GM21526 (cell line): Measurements from ENCODE around the gene AKT2.

ENCODE experiments used
- ATAC-seq: cut with Tn5 transposase; IDR thresholded peaks from one replicate; pipeline ENCODE4 v1.9.1; 2021; ENCODE audit warnings: moderate library complexity; ENCODE audit not compliant: unreplicated experiment, low FRiP score

AKT2 gene

DNA sequence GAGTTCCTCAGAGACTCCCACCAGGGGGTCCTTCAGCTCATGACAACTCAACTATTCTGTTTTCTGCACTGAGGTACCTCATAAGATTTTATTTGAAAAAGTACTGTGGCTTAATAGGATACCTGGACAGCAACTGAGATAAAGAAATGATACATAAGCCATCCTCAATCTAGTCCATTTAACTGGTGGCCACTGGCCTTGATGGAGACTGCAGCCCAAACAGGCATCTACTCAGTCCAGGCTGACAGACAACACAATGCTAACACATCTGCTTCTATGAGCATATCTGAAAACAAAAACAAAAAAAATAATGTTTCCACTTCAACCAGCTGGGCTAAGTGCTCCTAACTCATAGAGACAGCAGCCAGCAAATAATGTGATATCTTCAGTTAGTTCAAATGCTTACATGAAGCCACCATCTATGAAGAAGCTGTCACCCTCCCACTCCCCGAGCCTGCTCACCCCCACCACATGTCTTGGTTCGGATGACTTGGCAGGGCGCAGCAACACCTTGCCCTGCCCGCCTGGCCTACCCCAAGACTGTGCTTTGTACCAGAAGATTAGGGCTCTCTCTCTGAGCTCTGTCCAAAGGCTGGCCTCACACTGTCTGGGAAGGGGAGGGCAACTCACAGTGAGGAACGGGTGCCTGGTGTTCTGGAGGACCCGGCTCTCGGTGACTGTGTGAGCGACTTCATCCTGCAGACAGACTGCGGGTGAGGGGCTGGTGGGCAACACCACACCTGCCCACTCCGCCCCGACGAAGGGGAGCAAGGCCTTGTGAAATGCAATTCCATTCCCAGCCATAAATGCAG lies 45.5 kb downstream of the AKT2 start:
- ATAC-seq, result no peak

DNA sequence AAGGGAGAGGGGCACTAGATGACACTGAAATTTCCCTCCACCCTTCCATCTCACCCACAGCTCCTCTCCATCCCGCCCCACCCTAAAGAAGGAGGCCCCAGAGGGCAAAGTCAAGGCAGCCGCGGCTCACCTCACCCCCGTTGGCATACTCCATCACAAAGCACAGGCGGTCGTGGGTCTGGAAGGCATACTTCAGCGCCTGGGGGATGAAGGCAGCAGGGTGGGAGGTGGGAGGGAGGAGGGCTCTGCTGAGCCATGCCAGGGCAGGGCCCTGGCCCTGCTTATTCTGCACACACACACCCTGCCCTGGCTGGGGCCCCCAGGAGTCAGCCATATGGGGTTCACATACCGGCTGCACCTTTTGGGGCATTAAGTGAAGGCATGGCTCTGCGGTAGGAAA lies 46.4 kb downstream of the AKT2 start:
- ATAC-seq, result no peak

DNA sequence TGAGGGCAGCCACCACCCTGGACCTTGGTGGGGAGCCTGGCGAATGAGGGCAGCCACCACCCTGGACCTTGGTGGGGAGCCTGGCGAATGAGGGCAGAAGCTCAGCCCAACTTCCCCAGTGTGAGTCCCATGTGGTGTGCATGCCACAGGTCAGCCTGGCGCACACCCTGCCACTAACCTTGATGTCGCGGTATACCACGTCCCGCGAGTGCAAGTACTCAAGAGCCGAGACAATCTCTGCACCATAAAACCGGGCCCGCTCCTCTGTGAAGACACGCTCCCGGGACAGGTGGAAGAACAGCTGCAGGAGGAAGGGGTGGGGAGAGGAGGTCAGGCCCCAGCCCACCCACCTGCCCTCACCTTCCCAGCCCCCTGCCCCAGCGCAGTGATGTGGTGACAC lies 47.4 kb downstream of the AKT2 start:
- ATAC-seq, result no peak

DNA sequence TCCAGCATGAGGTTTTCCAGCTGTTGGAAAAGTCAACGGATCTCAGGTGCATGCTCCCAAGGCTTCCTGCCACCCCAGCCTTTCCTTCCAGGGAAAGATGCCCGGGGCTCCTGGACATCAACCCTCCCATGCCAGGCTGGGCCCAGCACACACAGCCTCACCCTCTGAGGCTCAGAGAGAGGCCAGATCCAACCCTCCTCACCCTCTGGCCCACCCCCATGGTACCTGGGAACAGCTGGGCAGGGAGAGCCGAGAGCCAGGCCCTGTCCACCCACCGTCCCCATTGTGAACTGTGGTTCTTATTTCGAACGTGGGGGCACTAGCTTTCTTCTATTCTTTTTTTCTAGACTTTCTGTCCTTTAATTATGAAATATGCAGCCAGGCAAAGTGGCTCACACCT lies 48.8 kb downstream of the AKT2 start:
- ATAC-seq, result no peak

DNA sequence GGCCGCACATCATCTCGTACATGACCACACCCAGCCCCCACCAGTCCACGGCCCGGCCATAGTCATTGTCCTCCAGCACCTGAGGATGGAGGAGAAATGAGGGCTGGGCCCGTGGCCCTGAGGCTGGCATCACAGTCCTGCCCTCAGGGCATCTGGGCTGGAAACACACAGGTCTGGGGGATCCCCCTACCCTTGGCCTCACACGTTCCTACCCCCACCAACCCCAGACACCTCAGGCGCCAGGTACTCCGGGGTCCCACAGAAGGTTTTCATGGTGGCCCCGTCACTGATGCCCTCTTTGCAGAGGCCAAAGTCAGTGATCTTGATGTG lies 49.2 kb downstream of the AKT2 start:
- no peak for ATAC-seq

DNA sequence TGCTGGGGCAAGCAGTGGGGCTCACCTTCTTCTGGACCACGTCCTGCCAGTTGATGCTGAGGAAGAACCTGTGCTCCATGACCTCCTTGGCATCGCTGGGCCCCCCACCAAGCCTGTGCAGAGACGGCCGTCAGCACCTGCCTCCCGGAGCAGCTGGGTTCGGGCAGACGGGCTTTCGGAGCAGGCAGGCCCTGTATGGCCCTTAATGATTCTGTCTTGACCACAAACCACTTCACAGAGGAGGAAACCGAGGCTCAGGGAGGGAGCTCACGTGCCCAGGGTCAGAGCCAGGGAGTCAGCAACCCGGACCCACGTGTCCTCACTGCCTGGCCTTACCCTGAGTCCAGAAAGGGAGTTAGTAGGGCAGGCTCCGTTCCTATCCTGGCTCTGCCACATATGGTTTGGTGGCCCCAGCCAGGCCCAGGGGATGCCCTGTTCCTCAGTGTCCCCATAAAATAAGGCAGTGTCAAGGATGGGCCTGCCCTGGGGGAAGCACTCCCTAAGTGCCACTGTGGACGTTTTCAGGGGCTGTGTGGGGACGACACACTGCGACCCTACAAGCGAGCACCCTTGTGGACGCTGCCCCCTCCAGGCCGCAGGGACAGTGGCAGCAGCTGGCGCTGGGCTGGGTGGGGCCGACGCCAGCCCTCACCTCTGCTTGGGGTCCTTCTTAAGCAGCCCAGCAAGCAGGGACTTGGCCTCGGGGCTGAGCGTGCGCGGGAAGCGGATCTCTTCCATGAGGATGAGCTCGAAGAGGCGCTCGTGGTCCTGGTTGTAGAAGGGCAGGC lies 49.7 kb downstream of the AKT2 start:
- ATAC-seq, result no peak

DNA sequence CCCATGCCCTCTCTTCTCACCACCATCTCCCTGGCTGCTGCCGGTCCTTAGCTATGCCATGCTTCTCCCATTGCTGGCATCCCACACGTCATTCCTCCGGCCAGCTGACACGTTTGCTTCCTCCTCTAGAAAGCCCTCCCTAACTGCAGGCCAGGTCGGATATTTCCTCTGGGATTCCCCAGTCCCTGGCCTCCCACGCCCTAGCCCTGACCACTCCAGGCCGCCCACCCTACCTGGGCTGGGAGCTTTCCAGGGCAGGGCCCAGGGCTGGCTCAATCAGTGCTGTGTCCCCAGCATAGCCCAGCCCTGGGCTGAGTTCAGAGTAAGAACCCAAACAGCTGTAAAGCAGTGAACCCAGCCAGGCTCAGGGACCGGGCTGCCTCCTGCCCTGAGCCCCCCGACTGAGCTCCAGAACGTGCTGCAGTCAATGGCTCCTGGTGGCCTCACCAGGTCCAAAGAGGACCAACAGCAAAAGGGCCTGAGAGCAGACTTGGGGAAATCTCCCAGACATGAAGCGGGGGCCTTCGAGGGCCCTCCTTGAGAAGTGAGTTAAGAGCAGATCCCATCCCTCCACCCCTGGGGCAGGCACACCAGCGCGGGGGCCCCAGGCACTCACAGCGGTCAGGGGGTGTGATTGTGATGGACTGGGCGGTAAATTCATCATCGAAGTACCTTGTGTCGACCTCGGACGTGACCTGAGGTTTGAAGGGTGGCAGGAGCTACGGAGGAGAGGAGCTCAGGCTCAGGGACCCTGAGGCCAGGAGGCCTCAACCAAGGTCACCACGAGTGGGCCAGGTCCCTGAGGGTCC lies 50.5 kb downstream of the AKT2 start:
- ATAC-seq, result no peak

DNA sequence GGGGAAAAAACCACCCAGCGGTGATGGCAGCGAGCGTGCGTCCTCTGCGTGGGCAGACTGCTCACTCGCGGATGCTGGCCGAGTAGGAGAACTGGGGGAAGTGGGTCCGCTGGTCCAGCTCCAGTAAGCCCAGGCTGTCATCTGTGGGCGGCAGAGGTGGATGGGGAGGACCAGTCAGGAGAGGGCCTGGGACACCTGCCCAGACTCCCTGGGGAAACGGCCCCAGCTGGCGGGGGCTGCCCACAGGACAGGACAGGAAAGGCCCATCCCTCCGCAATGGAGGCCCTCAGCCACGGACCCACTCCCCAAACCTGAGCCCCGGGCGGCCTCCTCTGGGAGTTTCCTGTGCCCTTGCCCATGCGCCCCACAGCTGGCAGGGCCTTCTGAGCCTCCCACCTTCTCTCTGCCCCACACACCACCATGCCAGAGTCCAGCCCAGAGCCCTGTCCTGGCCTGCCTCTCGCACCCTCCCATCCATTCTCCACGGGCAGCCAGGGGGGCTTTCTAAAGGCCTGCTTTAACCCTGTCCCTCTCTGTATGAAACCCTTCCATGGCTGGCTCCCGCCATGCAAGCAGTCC lies 51.2 kb downstream of the AKT2 start:
- ATAC-seq, result no peak

DNA sequence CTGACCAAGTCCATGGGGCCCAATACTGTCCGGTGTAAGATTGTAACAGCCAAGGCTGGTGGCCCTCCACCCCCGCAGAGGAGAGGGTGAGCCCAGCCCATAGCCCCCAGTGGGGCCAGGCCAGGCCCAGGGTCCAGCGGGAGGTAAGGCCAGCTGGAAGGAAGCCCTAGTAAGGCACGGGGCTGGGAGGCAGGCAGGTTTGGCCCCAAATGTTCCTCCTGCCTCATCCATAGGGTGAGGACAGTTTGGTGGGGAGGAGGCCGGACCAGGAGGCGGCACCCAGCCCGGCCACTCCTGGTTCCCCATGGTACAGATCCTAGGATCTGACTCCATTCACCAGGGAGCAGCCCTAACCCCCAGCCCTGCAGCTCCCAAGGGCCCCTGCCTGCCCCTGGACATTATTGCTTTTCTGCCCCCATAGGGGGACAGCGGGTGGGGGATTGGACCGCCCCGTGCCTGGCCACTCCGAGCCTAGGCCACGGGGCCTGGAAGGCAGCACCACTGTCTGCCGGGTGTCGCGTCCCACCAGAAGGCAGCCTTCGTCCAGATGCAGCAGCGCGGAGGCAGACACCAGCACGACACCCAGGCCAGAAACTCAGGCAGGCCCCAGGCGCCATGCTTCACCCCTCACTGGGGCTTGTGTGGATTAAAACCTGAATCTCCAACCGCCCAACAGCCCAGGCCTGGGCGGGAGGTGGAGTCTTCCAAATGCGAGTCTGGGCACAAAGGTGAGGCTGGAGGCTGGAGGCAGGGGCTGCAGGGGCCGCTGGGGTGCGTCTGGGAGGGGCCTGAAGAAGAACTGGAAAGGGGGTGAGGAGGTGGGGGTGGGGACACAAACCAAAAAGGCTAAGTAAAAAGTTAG lies 52.0 kb downstream of the AKT2 start:
- ATAC-seq, result no peak

DNA sequence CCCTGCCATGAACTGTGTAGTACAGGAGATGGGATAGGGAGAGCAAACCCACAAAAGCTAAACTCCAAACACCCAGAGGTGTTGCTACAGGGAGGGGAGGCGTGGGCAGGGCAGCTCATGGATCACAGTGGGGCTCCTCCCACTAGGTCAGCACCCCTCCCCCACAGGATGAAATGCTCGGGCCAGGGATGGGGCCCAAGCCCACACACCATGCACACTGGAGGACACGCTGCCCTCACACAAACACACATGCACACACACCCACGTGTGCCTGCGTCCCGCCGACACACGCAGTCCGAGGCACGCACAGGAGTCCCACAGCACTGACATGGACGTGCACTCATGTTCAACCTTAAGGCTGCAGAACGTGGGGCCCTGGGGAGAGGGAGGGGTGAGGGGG lies 52.7 kb downstream of the AKT2 start:
- ATAC-seq, result no peak

DNA sequence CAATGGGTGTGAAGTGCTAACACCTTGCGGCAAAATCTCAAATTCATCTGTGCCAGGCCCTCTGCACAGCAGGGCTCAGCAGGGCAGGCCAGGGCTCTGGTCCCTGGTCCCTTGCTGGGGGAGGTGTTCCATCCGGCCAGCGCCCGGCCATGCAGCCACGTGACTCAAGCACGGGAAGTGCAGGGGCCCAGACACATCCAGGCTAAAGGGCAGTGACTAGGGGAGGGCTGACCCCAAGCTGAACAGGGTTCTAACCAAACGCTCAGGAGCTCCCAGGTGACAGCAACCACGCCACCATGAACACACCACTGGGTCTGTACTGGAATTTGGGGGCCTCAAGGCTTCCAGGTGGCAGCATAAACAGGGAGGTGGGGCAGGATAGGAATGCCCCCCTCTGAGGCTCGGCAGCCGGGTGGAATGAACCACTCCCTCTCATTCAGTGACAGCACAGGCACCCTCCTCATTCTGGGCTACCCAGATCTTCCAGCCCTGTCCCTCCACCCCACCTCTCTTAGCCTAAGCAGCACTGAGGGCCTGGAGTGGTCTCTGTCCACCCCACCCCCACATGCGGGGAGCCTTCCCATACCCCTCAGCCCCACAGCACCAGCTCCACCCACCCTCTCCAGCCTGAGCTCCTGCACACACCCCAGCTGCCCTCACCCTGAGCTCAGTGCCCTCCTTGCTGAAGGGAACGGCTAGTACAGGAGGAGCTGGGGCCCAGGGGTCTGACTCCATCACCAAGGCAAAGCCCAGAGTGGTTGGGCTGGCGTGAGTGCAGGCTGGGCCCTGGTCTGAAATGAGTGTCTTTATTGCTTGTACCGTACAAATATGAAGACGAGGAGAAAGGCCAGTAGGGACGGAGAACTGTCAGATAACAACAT lies 53.4 kb downstream of the AKT2 start:
- ATAC-seq, result no peak

DNA sequence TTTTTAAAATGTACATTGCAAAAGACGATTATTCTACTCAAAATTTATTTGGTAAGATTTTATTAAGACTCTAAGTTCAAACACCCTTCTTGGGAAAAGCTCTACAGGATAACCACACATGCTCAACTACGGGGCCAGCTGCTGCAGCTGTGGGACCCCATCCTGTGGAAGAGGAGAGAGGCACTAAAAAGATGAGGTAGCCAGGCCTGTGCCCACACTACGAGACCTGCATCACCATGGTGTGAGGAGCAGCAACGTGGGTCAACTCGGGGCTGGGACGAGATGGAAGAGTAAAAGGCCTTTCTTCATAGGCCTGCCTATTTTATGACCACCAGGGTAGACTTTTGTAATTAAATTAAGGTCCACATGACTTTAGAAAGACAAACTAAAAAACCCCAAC lies 54.1 kb downstream of the AKT2 start:
- ATAC-seq, result no peak

DNA sequence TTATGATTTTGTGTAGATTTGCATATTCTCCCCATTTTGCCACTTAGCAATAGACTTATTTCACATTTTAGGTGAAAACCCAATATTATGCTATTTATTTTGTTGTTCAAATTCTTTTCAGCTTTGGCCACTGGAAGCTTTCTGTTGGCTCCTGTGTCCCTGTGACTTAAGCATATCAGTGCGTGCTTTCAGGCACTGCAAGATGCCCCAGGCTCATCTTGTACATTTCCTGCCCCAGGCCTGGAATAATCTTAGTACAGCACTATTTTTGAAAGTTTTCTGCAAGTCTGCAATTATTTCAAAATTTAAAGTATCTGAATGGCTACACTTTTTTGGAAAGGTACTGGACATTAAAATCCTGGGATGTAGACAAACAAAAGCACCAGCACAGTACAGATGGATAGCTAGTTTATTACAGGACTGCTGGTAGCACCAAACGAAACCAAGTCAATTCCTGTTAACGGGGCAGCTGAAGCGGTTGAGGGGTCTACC lies 55.2 kb downstream of the AKT2 start:
- no peak for ATAC-seq

DNA sequence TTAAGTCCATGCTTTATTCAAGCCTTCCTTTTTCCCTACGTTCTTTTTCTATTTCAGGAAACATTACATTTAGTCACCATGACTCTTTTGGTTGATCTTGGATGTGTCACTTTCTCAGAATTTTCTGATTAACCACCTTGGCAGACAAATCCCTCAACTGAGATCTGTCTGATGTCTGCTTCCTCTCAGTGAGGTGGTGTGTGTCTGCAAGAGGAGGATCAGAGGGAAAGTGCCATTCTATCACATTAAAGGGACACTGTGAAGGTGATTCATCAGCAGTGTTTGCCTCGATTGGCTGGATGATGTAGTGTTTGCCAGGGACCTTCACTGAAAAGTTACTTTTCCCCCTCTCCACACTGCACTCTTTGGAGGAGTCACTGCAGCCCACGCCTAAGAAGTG lies 55.7 kb downstream of the AKT2 start:
- ATAC-seq, result no peak

DNA sequence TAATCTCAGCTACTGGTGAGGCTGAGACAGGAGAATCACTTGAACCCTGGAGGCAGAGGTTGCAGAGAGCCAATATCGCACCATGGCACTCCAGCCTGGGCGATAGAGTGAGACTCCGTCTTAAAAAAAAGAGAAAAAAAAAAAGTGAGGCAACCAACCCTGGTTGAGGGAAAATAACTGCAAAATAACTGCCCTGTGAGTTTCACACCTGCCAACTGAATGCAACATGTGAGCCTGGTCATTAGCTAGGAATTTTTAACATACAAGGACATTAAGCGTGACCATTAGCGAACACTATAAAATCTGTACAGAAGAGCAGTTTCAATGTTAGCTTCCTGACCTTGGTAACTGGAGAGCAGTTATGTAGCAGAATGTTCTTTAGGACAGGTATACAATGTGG lies 56.3 kb downstream of the AKT2 start:
- no peak for ATAC-seq

DNA sequence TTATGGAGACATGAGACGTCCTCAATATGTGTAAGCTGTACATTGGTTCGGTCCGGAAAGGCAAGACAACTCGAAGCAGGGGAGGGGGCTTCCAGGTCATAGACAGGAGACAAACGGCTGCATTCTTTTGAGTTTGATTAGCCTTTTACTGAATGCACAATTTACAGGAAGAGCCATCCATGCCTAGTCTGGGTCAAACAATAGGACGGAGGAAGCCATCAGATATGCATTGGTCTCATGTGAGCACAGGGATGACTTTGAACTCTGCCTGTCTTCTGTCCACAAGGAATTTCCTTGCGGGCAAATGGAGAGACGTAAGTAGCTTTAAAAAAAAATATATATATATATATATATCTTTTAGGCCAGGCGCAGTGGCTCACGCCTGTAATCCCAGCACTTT lies 56.8 kb downstream of the AKT2 start:
- no peak for ATAC-seq

DNA sequence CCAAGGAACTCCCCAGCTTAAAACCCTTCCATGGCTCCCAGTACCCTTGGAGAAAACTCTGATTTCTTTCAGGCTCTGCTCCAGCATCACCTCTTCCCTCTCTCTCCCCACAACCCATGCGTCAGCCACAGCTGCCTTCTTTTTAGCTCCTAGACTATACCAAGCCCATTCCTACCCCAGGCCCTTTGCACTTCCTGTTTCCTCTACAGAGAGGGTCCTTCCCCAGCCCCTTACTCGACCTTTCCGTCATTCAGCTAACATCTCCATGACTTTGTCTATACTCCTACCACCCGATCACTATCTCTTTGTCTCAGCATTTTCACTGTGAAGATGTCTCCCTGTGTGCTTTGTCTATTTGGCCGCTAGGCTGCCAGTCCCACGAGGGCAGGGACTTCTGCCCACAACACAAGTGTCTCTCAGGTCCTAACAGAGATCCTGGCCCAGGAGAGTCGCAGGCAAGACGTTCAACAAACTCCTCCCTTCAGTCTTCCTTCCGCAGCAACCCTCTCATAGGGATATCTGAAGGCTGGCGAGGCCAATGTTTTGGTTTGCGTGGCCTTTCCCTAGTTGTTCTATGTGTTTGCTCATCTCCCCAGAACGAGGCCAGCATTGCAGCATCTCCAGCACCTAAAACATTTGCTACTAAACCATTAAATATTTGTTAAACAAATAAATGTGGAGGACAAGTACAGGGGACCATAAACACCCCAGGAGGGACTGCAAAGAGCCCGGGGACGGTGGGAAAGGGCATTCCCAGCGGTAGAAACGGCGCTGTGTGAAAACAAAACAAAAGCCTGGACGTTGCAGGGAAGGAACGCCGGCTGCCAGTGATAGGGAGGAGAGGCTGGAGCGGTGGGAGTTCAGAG lies 59.5 kb downstream of the AKT2 start:
- no peak for ATAC-seq
